WTC11 (cell line): ENCODE results near the gene ABLIM2. TPM values are rescaled to one million over a fixed set of nuclear protein-coding genes. Genes with fewer than 3 reads are reported as not detected.

ENCODE experiments used
- ATAC-seq: fragments of 200-7000 bp; cut with Tn5 transposase; 2 replicates; pipeline ENCODE4 v1.10.0; 2021; ENCODE audit warnings: mild to moderate bottlenecking, moderate library complexity
- CTCF ChIA-PET: fragments of 300-600 bp; sonication (Branson Sonifier 250); formaldehyde crosslinking; loops from one replicate; lab custom pipeline; 2021; ENCODE audit warnings: antibody characterized with exemption; lab: Charles Lee
- POLR2A ChIA-PET: fragments of 350-600 bp; sonication (Branson Sonifier 250); formaldehyde crosslinking; loops from one replicate; lab custom pipeline; 2021; ENCODE audit warnings: antibody characterized with exemption; lab: Charles Lee
- DNase-seq: peaks from one replicate; pipeline ENCODE4 v3.0.0; 2021; ENCODE audit warnings: low spot score
- H3K27ac Mint-ChIP-seq: 2 replicates; pipeline ENCODE4 v1.8.0; 2021; ENCODE audit warnings: mixed read lengths
- H3K27me3 Mint-ChIP-seq: 2 replicates; pipeline ENCODE4 v1.8.0; 2021; ENCODE audit warnings: low read depth, mild to moderate bottlenecking, moderate library complexity, mixed read lengths
- H3K36me3 Mint-ChIP-seq: 2 replicates; pipeline ENCODE4 v1.8.0; 2021; ENCODE audit warnings: mixed read lengths
- H3K4me1 Mint-ChIP-seq: 2 replicates; pipeline ENCODE4 v1.8.0; 2022; ENCODE audit warnings: mixed read lengths
- H3K4me3 Mint-ChIP-seq: 2 replicates; pipeline ENCODE4 v1.8.0; 2021; ENCODE audit warnings: mild to moderate bottlenecking, moderate library complexity, mixed read lengths
- H3K9me3 Mint-ChIP-seq: 2 replicates; pipeline ENCODE4 v1.8.0; 2021; ENCODE audit warnings: mixed read lengths
- ARID4B ChIP-seq: sonication (generic); formaldehyde crosslinking; IDR thresholded peaks from 2 replicates; pipeline ENCODE4 v1.8.0; 2023; ENCODE audit warnings: missing genetic modification reagents, mild to moderate bottlenecking, borderline replicate concordance
- CREB1 ChIP-seq: sonication (generic); formaldehyde crosslinking; IDR thresholded peaks from 2 replicates; pipeline ENCODE4 v1.8.0; 2023; ENCODE audit warnings: mild to moderate bottlenecking, missing genetic modification reagents
- E2F1 ChIP-seq: sonication (generic); formaldehyde crosslinking; IDR thresholded peaks from 2 replicates; pipeline ENCODE4 v1.8.0; 2022; ENCODE audit warnings: mild to moderate bottlenecking, missing genetic modification reagents
- E2F5 ChIP-seq: sonication (generic); formaldehyde crosslinking; IDR thresholded peaks from 2 replicates; pipeline ENCODE4 v1.8.1; 2022; ENCODE audit warnings: mild to moderate bottlenecking, moderate library complexity, missing genetic modification reagents
- FOXK1 ChIP-seq: sonication (generic); formaldehyde crosslinking; IDR thresholded peaks from 2 replicates; pipeline ENCODE4 v1.8.0; 2022; ENCODE audit warnings: mild to moderate bottlenecking, moderate library complexity, missing genetic modification reagents
- FOXP1 ChIP-seq: sonication (generic); formaldehyde crosslinking; IDR thresholded peaks from 2 replicates; pipeline ENCODE4 v1.8.0; 2022; ENCODE audit warnings: missing genetic modification reagents, mild to moderate bottlenecking, moderate library complexity, borderline replicate concordance
- NR1H2 ChIP-seq: sonication (generic); formaldehyde crosslinking; IDR thresholded peaks from 2 replicates; pipeline ENCODE4 v1.9.0; 2021; ENCODE audit warnings: mild to moderate bottlenecking, moderate library complexity, missing genetic modification reagents
- OVOL2 ChIP-seq: fragments of 250-450 bp; sonication (Bioruptor Pico); IDR thresholded peaks from 2 replicates; pipeline ENCODE4 v1.9.0; 2021; ENCODE audit warnings: mild to moderate bottlenecking, borderline replicate concordance
- RELA ChIP-seq: sonication (generic); formaldehyde crosslinking; IDR thresholded peaks from 2 replicates; pipeline ENCODE4 v1.8.1; 2022; ENCODE audit warnings: missing genetic modification reagents, mild to moderate bottlenecking, borderline replicate concordance
- SP1 ChIP-seq: sonication (generic); formaldehyde crosslinking; conservative IDR thresholded peaks from 2 replicates; pipeline ENCODE4 v1.8.1; 2022; ENCODE audit warnings: missing genetic modification reagents
- TCF7 ChIP-seq: sonication (generic); formaldehyde crosslinking; IDR thresholded peaks from 2 replicates; pipeline ENCODE4 v1.8.0; 2022; ENCODE audit warnings: mild to moderate bottlenecking, low read depth, missing genetic modification reagents, moderate library complexity
- ZNF219 ChIP-seq: sonication (generic); formaldehyde crosslinking; IDR thresholded peaks from 2 replicates; pipeline ENCODE4 v1.8.0; 2023; ENCODE audit warnings: missing genetic modification reagents, mild to moderate bottlenecking, borderline replicate concordance
- ZNF232 ChIP-seq: sonication (generic); formaldehyde crosslinking; IDR thresholded peaks from 2 replicates; pipeline ENCODE4 v1.8.0; 2022; ENCODE audit warnings: mild to moderate bottlenecking, missing genetic modification reagents
- ZNF423 ChIP-seq: fragments of 250-450 bp; sonication (Bioruptor Pico); IDR thresholded peaks from 2 replicates; pipeline ENCODE4 v2.1.2; 2022; ENCODE audit warnings: mild to moderate bottlenecking, moderate library complexity
- ZNF512 ChIP-seq: sonication (generic); formaldehyde crosslinking; IDR thresholded peaks from 2 replicates; pipeline ENCODE4 v1.8.1; 2022; ENCODE audit warnings: missing genetic modification reagents, borderline replicate concordance
- total RNA-seq: library from RNA; stranded (reverse); gene quantifications from 3 replicates; pipeline ENCODE4 v1.2.3, GENCODE V29; 2021
- TF ChIP-seq, protein P1 (sequence below): sonication (generic); formaldehyde crosslinking; IDR thresholded peaks from 2 replicates; pipeline ENCODE4 v1.8.0; 2022; ENCODE audit warnings: mild to moderate bottlenecking, missing genetic modification reagents
- TF ChIP-seq, protein P2 (sequence below): fragments of 250-450 bp; sonication (Bioruptor Pico); conservative IDR thresholded peaks from 2 replicates; pipeline ENCODE4 v1.9.0; 2021; ENCODE audit warnings: mild to moderate bottlenecking
- TF ChIP-seq, protein P3 (sequence below): fragments of 250-450 bp; sonication (Bioruptor Pico); IDR thresholded peaks from 2 replicates; pipeline ENCODE4 v2.1.2; 2022; ENCODE audit warnings: mild to moderate bottlenecking, moderate library complexity
- TF ChIP-seq, protein P4 (sequence below): sonication (generic); formaldehyde crosslinking; conservative IDR thresholded peaks from 2 replicates; pipeline ENCODE4 v1.8.1; 2022; ENCODE audit warnings: mild to moderate bottlenecking, missing genetic modification reagents

ABLIM2 gene
- total RNA-seq, 1 experiment from 2014 or later = 2.6 TPM

GRCh38 chr4:8207314-8207713 lies 48.7 kb upstream of the ABLIM2 start (continued):
- TF ChIP-seq E2F1 (CRISPR knock-in tag) = no peak
- TF ChIP-seq CREB1 (CRISPR knock-in tag) = no peak
- no peak for TF ChIP-seq TCF7 (CRISPR knock-in tag)

DNA sequence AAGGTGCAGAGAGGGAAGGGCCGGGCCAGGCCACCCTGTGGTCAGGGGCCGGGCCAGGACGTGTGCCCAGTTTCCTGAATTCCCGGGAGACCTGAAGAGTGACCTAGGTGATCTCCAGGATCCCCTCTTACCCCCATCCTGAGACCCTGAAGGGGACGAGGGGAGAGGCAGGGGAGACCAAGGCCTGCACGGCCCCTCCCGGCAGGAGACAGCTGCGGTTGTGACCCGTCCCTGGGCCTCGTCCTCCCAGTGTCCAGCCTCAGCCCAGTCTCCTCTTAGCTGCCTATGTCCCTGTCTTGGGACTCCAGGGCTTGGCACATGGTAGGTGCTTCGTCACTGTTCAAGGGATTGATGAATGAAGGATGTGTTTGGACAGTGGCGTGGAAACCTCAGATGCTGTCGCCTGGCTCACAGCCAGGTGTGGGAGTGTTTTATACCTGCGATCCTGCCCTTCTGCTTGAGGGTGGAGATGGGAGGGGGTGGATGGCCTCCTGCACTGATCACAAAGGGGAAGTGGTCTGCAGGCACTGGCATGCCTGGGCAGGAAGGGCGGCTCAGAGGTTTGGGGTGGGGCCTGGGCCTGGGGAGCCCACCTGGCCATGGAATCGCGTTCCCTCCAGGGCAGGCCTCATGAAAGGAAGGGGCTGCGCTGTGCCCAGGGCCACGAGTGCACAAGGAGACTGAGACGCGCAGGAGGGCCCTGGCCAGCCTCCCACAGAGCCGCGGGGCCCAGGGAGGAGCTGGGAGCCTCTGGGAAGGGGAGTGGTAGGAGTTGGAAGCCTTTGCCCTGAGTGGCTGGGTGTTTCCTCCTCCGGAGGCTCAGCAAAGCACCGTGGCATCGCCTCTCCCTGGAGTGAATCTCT lies 47.4 kb upstream of the ABLIM2 start:
- ATAC-seq = no peak; the same call in 1 of the 2 replicates
- Mint-ChIP-seq H3K27me3 (no peaks in the 10 kb centered on the region), H3K9me3 (no peaks in the 10 kb centered on the region), H3K36me3 (no peaks in the 10 kb centered on the region), H3K4me1 (peaks cover 3% of the 10 kb centered on the region), H3K27ac (no peak overlapping the region; the same call in 1 of the 2 replicates), H3K4me3 (no peak overlapping the region)
- ChIA-PET CTCF (interaction anchor here (0.7 to 1.4 kb wide), 3 partner anchors 29 to 44 kb away, joined by 3 to 4 read pairs (median 3); no protein-coding TSS in a partner anchor), POLR2A (interaction anchor here (0.5 kb wide), 1 partner anchor 191 kb away, joined by 3 read pairs; no protein-coding TSS in a partner anchor)
- DNase-seq = no peak
- TF ChIP-seq, protein P1, sequence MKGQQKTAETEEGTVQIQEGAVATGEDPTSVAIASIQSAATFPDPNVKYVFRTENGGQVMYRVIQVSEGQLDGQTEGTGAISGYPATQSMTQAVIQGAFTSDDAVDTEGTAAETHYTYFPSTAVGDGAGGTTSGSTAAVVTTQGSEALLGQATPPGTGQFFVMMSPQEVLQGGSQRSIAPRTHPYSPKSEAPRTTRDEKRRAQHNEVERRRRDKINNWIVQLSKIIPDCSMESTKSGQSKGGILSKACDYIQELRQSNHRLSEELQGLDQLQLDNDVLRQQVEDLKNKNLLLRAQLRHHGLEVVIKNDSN (CRISPR knock-in tag) = no peak
- TF ChIP-seq ZNF219 (CRISPR knock-in tag) = no peak
- no peak for TF ChIP-seq FOXK1 (CRISPR knock-in tag)
- TF ChIP-seq FOXP1 (CRISPR knock-in tag) = no peak
- TF ChIP-seq RELA (CRISPR knock-in tag) = no peak
- TF ChIP-seq NR1H2 (CRISPR knock-in tag) = no peak
- no peak for TF ChIP-seq ZNF512 (CRISPR knock-in tag)
- no peak for TF ChIP-seq OVOL2 (CRISPR knock-in tag)
- TF ChIP-seq E2F1 (CRISPR knock-in tag) = no peak
- TF ChIP-seq, protein P2, sequence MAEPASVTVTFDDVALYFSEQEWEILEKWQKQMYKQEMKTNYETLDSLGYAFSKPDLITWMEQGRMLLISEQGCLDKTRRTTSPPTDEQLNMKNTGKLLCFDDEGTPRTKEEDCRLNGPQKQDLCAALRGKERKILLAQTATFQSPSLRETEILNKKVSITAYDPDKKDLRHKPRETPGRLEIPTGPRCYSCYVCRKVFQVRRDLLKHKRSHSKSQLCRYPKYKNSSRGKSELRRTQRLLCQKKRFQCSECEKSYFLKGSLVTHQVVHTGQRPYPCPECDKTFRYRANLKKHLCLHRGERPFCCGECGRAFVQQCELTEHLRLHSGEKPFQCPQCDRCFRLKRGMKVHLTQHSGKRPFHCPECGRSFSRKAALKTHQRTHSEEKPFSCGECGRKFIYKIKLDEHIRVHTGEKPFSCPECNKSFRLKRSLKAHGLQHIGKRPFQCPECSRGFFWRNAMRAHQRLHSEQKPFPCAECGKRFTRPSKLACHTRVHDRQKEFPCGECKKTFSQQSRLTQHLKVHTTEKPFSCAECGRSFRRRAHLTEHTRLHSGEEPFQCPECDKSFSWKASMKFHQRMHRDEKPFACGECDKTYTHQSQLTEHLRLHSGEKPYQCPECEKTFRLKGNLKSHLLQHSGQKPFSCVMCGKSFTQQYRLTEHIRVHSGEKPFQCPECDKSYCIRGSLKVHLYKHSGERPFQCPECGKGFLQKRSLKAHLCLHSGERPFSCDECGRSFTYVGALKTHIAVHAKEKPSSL (CRISPR knock-in tag) = no peak
- TF ChIP-seq ARID4B (CRISPR knock-in tag) = no peak
- TF ChIP-seq E2F5 (CRISPR knock-in tag) = no peak
- TF ChIP-seq SP1 (CRISPR knock-in tag) = no peak
- TF ChIP-seq, protein P3, sequence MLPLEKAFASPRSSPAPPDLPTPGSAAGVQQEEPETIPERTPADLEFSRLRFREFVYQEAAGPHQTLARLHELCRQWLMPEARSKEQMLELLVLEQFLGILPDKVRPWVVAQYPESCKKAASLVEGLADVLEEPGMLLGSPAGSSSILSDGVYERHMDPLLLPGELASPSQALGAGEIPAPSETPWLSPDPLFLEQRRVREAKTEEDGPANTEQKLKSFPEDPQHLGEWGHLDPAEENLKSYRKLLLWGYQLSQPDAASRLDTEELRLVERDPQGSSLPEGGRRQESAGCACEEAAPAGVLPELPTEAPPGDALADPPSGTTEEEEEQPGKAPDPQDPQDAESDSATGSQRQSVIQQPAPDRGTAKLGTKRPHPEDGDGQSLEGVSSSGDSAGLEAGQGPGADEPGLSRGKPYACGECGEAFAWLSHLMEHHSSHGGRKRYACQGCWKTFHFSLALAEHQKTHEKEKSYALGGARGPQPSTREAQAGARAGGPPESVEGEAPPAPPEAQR (CRISPR knock-in tag) = no peak
- no peak for TF ChIP-seq ZNF232 (CRISPR knock-in tag)
- TF ChIP-seq ZNF423 = no peak
- TF ChIP-seq, protein P4, sequence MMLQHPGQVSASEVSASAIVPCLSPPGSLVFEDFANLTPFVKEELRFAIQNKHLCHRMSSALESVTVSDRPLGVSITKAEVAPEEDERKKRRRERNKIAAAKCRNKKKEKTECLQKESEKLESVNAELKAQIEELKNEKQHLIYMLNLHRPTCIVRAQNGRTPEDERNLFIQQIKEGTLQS (CRISPR knock-in tag) = no peak
